NB4 (cell line): Measurements from ENCODE around the gene NOD1.

ENCODE experiments used
- DNase-seq: peaks from one replicate; pipeline ENCODE4 v3.0.0; 2010; ENCODE audit warnings: low read depth
- H3K4me3 ChIP-seq: one replicate; pipeline ENCODE4 v1.5.1; 2011; ENCODE audit warnings: mild to moderate bottlenecking, low read depth, low read length, moderate library complexity
- MYC ChIP-seq: IDR thresholded peaks from 2 replicates; pipeline ENCODE4 v1.6.1; 2011; ENCODE audit warnings: low read depth, low read length
- POLR2A ChIP-seq: IDR thresholded peaks from 2 replicates; pipeline ENCODE4 v1.6.1; 2011; ENCODE audit warnings: mild to moderate bottlenecking; ENCODE audit not compliant: insufficient read length; ENCODE audit errors: extremely low read depth
- TF ChIP-seq, protein P1 (sequence below): IDR thresholded peaks from 2 replicates; pipeline ENCODE4 v1.6.1; 2011; ENCODE audit warnings: low read depth, low read length
- TF ChIP-seq, protein P2 (sequence below): IDR thresholded peaks from one replicate; pipeline ENCODE4 v1.5.1; 2012; ENCODE audit warnings: low read depth, low read length

The NOD1 gene

DNA sequence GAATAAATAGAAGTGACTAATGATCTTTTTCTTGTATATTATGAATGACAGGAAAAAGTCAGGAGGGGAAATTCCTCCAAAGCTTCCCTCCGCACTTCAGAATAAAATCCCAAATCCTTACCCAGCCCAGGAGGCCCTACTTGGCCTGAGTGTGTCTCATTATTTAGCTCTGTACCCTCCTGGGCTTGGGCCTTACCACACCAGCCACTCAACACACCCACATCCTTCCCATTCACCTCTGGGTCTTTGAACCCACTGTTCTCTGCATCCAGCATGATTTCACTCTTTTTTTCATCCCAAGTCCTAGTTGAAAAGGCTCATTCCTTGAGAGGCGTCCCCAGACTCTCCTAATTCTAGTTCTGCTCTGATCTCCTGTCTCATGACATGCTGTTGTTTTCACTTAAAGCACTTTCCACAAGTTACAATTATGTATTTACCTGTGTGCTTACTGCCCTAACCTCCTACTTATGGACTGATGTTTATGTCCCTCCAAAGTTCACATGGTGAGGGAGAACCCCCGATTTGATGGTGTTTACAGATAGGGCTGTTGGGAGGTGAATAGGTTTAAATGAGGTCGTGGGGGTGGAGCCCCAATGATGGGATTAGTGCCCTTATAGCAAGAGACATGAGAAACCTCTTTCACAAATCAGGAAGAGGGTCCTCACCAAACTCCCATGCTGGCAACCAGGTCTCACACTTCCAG, 6.4 kb downstream of the NOD1 start:
- TF ChIP-seq, protein P1, sequence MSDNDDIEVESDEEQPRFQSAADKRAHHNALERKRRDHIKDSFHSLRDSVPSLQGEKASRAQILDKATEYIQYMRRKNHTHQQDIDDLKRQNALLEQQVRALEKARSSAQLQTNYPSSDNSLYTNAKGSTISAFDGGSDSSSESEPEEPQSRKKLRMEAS: no peak
- TF ChIP-seq MYC (no peak), POLR2A (no peak)
- TF ChIP-seq, protein P2, sequence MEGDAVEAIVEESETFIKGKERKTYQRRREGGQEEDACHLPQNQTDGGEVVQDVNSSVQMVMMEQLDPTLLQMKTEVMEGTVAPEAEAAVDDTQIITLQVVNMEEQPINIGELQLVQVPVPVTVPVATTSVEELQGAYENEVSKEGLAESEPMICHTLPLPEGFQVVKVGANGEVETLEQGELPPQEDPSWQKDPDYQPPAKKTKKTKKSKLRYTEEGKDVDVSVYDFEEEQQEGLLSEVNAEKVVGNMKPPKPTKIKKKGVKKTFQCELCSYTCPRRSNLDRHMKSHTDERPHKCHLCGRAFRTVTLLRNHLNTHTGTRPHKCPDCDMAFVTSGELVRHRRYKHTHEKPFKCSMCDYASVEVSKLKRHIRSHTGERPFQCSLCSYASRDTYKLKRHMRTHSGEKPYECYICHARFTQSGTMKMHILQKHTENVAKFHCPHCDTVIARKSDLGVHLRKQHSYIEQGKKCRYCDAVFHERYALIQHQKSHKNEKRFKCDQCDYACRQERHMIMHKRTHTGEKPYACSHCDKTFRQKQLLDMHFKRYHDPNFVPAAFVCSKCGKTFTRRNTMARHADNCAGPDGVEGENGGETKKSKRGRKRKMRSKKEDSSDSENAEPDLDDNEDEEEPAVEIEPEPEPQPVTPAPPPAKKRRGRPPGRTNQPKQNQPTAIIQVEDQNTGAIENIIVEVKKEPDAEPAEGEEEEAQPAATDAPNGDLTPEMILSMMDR: no peak
- DNase-seq: no peak
- H3K4me3 ChIP-seq: no peak overlapping the region

DNA sequence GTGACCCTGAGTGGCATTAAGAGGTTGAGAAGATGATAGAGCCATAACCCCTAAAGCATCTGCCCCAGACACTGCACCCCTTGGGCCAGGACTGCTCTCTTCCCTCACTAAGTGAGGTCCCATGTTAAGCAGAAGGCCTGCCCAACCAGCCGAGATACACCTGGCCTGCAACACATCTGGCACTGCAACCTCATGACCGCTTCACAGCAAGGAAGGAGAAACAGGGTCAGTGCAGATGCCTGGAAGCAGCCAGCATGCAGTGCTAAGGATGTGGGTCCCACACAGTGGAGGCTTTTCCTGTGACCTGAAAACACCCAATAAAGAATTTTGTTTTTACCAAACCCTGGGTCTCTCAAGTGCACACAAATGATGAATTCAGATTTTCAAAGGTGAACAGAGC, 7.4 kb downstream of the NOD1 start:
- no peak overlapping the region for H3K4me3 ChIP-seq
- DNase-seq: no peak
- TF ChIP-seq, protein P2: no peak
- TF ChIP-seq MYC (no peak), POLR2A (no peak)
- TF ChIP-seq, protein P1: no peak

DNA sequence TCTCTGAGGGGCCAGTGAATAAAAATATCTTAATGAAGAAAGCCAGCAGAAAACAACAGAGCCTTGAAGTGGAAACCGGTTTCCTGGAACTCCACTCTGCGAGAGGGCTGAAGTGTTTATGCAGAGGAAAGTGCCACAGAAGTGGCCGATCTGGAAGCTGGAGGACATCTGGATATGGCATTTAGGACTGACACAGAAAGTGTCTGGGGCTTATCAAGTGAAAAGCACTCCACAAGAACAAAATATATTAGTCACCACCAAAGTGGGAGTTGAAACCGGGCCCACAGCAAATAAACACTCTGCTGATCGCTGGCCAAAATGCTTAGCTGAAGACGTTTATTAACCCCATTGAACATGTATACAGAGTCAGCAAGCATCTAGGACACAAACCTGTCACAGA, 7.8 kb downstream of the NOD1 start:
- TF ChIP-seq, protein P2: no peak
- no peak for TF ChIP-seq POLR2A
- TF ChIP-seq MYC: no peak
- TF ChIP-seq, protein P1: no peak
- no peak overlapping the region for H3K4me3 ChIP-seq
- DNase-seq: no peak

DNA sequence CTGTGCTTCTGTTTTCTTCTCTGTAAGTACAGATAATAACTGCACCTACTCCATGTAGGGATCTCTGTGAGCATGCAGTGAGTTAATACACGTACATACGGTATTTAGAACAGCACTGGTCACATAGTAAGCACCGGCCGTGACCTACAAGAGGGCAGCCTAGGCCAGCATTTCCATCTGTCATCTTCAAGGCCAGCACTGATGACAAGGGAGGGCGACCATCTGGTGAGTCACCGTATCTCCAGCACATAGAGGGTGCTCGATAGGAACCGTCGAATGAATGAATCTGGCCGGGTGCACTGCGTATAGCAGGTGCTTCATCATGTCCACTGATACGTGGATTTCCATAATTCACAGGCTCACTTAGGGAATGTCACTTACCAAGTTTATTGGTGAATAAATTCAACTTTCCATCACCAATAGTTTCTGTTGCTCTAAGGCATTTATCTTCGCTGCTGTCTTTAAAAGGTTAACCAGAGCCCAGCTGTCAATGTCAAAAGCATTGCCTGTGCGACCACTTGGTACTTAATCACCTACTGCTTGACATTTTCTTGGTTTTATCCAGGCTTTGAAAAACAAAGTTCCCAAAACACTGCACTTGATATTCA, 8.3 kb downstream of the NOD1 start:
- no peak for DNase-seq
- H3K4me3 ChIP-seq: no peak overlapping the region
- TF ChIP-seq, protein P1: no peak
- TF ChIP-seq, protein P2: no peak
- TF ChIP-seq MYC (no peak), POLR2A (no peak)

DNA sequence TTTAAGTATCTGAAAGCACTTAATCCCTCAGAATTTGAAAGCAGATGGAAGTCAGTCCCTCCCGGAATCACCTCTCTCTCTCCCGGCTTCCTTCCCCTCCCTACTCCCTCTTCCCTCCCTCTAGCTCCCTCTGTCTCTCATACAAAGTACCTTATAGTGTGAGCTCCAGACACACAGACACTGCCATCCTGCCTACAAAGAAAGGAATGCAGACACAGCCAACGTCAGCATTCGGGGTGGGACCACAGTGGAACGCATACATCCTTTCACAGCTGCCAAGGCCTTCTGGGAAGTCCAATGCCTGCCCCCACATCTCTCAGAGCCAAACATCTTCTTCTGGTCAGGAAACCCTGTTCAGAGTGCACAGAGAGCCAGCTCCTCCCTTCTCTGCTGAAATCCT, 9.3 kb downstream of the NOD1 start:
- no peak for DNase-seq
- no peak overlapping the region for H3K4me3 ChIP-seq
- no peak for TF ChIP-seq MYC
- no peak for TF ChIP-seq POLR2A
- TF ChIP-seq, protein P2: no peak
